ENCODE data around the gene PHKG2.
A peak's percentile ranks its signal among the peaks of the same experiment; 100 is the strongest.

Gene PHKG2

GRCh38 chr16:30786115-30786935, 38.1 kb downstream of the PHKG2 start:
- DNase-seq = peak; percentile 77
- in situ Hi-C loops (cut with HindIII; ENCODE audit: low pct_ligation_motif_present, low sequenced_read_pairs) = loop anchor here (25.0 kb wide), 1 partner anchor 101 kb away; the partner anchor contains the start of genes BCL7C and CTF1
- Histone ChIP-seq H3K27me3 (replicated peaks) (no peaks in the 10 kb centered on the region), H3K36me3 (replicated peaks) (peaks cover 24% of the 10 kb centered on the region), H3K4me3 (ENCODE audit: low read depth, low read length) (peak overlapping the region; percentile 92), H3K27ac (peak overlapping the region; percentile 81)
- TF ChIP-seq, protein P1, sequence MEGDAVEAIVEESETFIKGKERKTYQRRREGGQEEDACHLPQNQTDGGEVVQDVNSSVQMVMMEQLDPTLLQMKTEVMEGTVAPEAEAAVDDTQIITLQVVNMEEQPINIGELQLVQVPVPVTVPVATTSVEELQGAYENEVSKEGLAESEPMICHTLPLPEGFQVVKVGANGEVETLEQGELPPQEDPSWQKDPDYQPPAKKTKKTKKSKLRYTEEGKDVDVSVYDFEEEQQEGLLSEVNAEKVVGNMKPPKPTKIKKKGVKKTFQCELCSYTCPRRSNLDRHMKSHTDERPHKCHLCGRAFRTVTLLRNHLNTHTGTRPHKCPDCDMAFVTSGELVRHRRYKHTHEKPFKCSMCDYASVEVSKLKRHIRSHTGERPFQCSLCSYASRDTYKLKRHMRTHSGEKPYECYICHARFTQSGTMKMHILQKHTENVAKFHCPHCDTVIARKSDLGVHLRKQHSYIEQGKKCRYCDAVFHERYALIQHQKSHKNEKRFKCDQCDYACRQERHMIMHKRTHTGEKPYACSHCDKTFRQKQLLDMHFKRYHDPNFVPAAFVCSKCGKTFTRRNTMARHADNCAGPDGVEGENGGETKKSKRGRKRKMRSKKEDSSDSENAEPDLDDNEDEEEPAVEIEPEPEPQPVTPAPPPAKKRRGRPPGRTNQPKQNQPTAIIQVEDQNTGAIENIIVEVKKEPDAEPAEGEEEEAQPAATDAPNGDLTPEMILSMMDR (IDR thresholded peaks at IDR 0.05; ENCODE audit: low read depth, low read length, missing control alignments) = no peak

DNA sequence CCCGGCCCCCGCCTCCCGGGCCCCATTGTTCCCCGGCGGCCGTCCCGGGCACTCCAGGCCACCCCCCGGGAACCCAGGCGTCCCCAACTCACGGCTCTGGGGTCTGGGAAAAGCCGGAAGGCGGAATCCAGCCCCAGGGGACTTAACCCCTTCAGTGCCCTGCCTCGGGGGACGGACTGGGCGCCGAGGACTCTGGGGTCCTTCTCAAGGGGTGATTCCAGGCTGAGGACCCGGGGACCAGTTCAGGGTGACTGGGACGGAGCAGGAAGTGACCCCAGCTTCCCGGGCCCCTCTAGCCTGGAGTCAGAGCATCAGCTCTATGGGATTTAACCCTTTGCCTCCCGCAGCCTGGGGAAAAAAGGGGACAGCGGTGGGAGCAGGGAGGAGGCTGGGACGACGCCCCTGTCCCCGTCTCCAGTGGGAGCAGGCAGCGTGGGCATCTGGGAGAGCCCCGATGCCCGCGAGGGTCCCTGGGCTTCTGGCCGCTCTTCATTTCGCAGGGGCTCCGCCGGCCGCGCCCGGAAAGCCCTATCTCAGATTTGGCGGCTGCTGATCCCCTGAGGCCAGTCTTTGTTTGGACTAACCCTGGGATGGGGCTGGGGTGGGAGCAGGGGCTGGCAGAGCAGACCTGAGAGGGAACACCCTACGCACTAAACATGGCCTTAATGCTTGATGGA, 38.8 kb downstream of the PHKG2 start, which contains the start of gene ZNF629:
Gene ZNF629, minus strand, starts transcription at position 270 of the 677 bp plus-strand sequence. CDS start 2,723 bp downstream, outside the sequence.
- H3K4me3 ChIP-seq (ENCODE audit: low read depth, low read length) = peak within 1 kb of the TSS; percentile 92
- DNase-seq = peak; percentile 45
- peak within 1 kb of the TSS; percentile 81 for H3K27ac ChIP-seq
- H3K27me3 ChIP-seq (replicated peaks) = no peaks in the 10 kb centered on the region
- in situ Hi-C loops (cut with HindIII; ENCODE audit: low pct_ligation_motif_present, low sequenced_read_pairs) = loop anchor here (25.0 kb wide), 1 partner anchor 100 kb away; the partner anchor contains the start of genes BCL7C and CTF1
- TF ChIP-seq, protein P1 (IDR thresholded peaks at IDR 0.05; ENCODE audit: low read depth, low read length, missing control alignments) = no peak
- H3K36me3 ChIP-seq (replicated peaks) = peaks cover 19% of the 10 kb centered on the region

- Histone ChIP-seq H3K27ac (peak overlapping the region; percentile 81), H3K36me3 (replicated peaks) (peaks cover 13% of the 10 kb centered on the region), H3K4me3 (ENCODE audit: low read depth, low read length) (peak overlapping the region; percentile 92), H3K27me3 (replicated peaks) (no peaks in the 10 kb centered on the region)
- in situ Hi-C loops (cut with HindIII; ENCODE audit: low pct_ligation_motif_present, low sequenced_read_pairs) = loop anchor here (25.0 kb wide), 1 partner anchor 100 kb away; the partner anchor contains the start of genes BCL7C and CTF1
- no peak for DNase-seq
- TF ChIP-seq, protein P1 (IDR thresholded peaks at IDR 0.05; ENCODE audit: low read depth, low read length, missing control alignments) = peak; percentile 2
Measured at GRCh38 chr16:30787613-30788378, 39.6 kb downstream of the PHKG2 start.

- TF ChIP-seq, protein P1 (IDR thresholded peaks at IDR 0.05; ENCODE audit: low read depth, low read length, missing control alignments) = no peak
- H3K27me3 ChIP-seq (replicated peaks) = no peaks in the 10 kb centered on the region
Measured at GRCh38 chr16:30793508-30794069, 45.4 kb downstream of the PHKG2 start.

GRCh38 chr16:30794634-30795033, 46.4 kb downstream of the PHKG2 start:
- in situ Hi-C loops (cut with HindIII; ENCODE audit: low pct_ligation_motif_present, low sequenced_read_pairs) = loop anchor here (25.0 kb wide), 1 partner anchor 93 kb away; the partner anchor contains the start of genes BCL7C and CTF1
- Histone ChIP-seq H3K27me3 (replicated peaks) (no peaks in the 10 kb centered on the region), H3K36me3 (replicated peaks) (no peaks in the 10 kb centered on the region), H3K27ac (no peak overlapping the region), H3K4me3 (ENCODE audit: low read depth, low read length) (no peak overlapping the region)
- DNase-seq = no peak
- TF ChIP-seq, protein P1 (IDR thresholded peaks at IDR 0.05; ENCODE audit: low read depth, low read length, missing control alignments) = no peak

More at GRCh38 chr16:30793508-30794069, 45.4 kb downstream of the PHKG2 start:
- no peaks in the 10 kb centered on the region for H3K36me3 ChIP-seq (replicated peaks)
- H3K27ac ChIP-seq = no peak overlapping the region
- in situ Hi-C loops (cut with HindIII; ENCODE audit: low pct_ligation_motif_present, low sequenced_read_pairs) = loop anchor here (25.0 kb wide), 1 partner anchor 94 kb away; the partner anchor contains the start of genes BCL7C and CTF1
- no peak overlapping the region for H3K4me3 ChIP-seq (ENCODE audit: low read depth, low read length)
- no peak for DNase-seq
